Measurements from ENCODE around the gene MEIS3.
"Not testable (repeated sequence)": the region's sequence is repeated elsewhere in the genome, so short reads cannot be mapped to it uniquely, and the experiment has no call there.

MEIS3 gene

DNA sequence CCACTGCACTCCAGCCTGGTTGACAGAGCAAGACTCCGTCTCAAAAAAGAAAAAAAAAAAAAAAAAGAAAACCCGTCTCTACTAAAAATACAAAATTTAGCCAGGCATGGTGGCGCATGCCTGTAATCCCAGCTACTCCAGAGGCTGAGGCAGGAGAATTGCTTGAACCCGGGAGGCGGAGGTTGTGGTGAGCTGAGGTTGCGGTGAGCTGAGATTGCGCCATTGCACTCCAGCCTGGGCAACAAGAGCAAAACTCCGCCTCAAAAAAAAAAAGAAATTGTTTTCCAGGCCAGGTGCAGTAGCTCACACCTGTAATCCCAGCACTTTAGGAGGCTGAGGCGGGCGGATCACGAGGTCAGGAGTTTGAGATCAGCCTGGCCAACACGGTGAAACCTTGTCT is 32.7 kb downstream of the MEIS3 start:
- DNase-seq (ENCODE audit: low read depth) = not testable (repeated sequence)

DNA sequence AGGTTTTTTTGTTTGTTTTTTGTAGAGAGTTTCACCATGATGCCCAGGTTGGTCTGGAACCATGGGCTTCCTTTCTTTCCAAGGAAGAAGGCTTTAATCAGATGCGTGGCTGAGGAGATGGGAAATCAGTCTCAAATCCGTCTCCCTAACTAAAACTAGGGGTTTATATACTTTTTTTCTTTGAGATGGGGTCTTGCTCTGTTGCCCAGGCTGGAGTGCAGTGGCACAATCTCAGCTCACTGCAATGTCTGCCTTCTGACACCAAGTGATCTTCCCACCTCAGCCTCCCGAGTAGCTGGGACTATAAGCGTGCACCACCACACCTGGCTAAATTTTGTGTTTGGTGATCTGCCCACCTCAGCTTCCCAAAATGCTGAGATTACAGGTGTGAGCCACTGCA is 34.8 kb downstream of the MEIS3 start:
- DNase-seq (ENCODE audit: low read depth) = not testable (repeated sequence)

DNA sequence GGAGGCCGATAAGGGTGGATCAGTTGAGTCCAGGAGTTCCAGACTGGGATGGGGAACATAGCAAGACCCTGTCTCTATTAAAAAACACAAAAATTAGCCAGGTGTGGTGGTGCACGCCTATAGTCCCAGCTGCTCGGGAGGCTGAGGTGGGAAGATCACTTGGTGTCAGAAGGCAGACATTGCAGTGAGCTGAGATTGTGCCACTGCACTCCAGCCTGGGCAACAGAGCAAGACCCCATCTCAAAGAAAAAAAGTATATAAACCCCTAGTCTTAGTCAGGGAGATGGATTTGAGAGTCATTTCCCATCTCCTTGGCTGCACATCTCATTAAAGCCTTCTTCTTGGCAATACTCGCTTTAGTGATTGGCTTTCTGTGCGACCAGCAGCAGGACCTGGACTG is 35.4 kb downstream of the MEIS3 start:
- DNase-seq (ENCODE audit: low read depth) = not testable (repeated sequence)

DNA sequence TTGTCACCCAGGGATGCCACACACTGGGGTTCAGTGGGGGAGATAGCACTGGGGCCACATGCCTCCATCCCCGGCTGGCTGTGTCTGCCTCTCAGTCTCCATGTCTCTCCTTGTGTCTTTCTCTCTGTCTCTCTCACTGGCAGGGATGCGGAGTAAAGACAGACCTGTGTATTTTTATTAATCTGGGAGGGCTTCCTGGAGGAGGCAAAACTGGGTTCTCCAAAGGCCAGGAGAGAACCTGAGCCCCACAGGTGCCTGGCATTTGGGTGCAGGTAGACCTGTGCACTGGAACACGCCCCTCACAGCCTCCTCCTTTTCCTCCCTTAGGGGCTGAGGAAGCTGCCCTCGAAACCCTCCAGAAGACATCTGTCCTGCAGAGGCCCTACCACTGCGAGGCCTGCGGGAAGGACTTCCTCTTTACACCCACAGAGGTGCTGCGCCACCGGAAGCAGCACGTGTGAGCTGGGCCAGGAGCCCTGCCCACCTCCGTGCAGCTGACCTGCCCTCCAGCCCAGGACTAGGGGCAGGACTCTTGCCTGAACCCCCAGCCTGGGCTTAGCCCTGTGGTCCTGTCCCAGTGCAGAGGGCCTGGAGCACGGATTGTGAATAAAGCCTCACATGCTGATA is 37.6 kb downstream of the MEIS3 start:
- no peak for DNase-seq (ENCODE audit: low read depth)

DNA sequence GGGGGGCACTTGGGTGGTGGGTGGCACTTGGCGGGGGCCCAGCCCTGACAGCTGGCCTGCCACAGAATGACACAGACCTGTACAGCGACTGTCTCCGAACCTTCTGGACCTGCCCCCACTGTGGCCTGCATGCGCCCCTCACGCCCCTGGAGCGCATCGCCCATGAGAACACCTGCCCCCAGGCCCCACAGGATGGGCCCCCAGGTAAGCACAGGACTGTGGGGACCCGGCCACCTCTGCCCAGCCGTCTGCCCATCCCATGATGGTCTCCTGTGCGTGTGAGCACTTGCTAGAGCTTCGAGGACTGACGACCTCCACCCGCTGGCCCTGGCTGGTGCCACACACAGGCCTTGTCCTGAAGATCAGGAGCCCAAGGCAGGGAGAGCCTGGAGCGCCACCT is 38.2 kb downstream of the MEIS3 start:
- DNase-seq (ENCODE audit: low read depth) = no peak

DNA sequence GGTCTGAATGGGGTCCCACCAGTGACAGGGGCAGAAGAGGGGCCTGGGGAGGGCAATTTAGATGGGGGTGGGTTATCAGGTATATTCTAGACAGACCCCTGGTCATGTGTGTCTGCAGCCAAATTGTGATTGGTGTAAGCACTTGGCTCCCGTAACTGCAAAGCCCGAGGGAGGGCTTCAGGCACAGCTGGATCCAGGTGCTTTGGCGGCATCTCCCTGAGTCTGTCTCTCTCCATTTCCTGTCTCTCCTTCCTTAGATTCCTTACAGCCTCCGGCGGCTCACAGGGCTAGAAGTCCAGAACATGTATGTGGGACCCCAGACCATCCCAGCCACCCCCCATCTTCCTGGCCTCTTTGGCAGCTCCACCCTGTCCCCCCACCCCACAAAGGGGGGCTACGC is 38.8 kb downstream of the MEIS3 start:
- DNase-seq (ENCODE audit: low read depth) = no peak

DNA sequence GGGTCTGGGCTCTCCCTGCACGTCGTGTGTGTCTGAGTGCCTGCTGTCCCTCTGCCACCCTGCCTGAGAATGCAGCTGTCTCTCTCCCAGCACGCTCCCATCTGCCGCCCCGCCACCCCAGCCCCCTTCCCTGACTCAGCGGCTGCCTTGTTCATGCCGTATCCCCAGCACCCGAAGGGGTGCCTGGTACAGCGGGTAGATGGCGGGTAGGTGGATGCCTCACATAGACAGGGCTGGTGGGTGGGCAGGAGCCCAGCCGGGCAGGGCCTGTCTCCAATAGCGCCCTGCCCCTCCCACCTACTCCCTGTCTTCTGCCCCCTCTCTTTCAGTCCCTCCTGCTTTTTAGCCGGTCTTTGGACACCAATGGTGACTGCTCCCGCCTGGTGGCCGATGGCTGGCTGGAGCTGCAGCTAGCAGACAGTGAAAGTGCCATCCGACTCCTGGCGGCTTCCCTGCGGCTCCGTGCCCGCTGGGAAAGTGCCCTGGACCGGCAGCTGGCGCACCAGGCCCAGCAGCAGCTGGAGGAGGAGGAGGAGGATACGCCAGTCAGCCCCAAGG is 39.9 kb downstream of the MEIS3 start:
- DNase-seq (ENCODE audit: low read depth) = no peak

DNA sequence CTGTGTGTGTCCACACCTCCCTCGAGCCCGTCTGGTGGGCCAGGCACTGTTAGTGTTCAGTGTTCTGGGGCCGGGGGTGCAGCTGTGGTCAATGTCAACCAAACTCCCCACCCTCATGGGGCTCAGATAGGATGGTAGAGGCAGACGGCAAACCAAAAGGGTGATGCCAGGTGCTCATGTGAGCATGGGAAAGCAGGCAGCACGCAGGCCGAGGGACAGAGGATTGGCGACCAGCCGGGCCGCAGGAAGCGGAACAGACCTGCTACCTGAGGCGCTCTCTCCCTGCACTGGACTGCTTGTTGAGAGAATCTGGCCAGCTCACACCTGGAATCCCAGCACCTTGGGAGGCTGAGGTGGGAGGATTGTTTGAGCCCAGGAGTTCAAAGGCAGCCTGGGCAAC is 41.1 kb downstream of the MEIS3 start:
- DNase-seq (ENCODE audit: low read depth) = no peak

DNA sequence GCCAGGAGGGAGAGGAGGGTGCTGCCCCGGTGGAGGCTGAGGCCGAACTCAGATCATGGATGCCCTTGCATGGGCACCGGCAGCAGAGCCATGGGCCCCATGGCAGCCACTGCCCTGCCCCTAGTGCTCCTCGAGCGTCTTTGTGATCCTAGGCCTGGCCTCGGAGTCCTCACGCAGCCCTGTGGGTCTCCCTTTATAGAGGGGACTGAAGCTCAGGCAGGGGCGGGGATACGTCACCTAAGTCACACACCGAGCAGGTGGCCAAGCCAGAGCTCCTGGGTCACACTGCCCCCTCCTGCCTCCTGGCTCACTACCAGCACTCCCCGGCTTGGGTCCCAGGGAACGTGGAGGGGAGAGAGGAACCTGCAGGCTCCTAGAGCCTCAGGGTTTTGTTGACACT is 41.5 kb downstream of the MEIS3 start:
- DNase-seq (ENCODE audit: low read depth) = no peak

DNA sequence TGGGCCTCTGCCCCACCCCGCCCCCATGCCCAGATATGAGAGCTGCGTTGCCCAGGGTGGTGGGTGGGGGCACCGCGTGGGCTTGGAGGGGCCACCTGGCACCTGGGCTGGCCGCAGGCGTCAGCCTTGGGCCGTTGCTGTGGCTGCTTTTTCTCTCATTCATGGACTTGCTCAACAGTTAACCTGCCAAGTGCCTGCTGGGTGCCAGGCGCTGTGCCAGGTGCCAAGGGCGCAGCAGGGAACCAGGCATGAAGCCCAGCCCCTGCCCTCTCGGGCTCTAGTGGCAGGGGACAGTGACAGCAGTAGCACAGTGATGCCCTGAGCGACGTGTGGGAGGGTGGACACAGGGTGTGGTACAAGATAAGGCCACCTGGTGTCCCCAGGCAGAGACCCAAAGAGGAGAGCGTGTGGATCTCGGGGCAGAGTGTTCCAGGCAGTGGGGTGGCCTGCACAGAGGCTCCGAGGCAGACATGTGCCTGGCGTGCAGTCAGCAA is 42.1 kb downstream of the MEIS3 start:
- no peak for DNase-seq (ENCODE audit: low read depth)

DNA sequence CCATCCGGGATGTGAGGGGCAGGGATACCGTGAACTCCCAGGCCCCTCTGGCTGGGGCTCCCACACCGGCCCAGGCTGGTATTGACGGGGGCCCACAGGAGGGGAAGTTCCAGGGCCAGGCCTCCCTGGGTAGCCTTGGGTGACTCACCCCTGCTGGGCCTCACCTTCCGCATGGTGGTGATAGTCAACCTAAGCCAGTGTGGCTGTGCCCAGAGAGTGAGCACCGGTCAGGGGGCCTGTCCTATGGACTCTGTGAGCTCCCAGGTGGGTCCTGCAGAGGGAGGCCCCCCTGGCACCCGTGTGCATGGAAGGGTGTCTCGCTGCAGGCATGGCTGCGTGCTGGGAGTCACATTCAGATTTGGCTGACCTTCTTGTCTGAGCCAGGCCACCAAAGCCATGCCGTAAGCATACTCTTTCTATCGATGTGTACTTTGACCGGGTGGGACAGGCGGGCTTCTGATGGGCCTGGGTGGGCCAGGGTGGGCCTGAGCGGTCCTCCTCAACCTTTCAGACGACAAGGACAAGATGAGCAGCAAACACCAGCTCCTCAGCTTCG is 42.7 kb downstream of the MEIS3 start:
- DNase-seq (ENCODE audit: low read depth) = no peak

DNA sequence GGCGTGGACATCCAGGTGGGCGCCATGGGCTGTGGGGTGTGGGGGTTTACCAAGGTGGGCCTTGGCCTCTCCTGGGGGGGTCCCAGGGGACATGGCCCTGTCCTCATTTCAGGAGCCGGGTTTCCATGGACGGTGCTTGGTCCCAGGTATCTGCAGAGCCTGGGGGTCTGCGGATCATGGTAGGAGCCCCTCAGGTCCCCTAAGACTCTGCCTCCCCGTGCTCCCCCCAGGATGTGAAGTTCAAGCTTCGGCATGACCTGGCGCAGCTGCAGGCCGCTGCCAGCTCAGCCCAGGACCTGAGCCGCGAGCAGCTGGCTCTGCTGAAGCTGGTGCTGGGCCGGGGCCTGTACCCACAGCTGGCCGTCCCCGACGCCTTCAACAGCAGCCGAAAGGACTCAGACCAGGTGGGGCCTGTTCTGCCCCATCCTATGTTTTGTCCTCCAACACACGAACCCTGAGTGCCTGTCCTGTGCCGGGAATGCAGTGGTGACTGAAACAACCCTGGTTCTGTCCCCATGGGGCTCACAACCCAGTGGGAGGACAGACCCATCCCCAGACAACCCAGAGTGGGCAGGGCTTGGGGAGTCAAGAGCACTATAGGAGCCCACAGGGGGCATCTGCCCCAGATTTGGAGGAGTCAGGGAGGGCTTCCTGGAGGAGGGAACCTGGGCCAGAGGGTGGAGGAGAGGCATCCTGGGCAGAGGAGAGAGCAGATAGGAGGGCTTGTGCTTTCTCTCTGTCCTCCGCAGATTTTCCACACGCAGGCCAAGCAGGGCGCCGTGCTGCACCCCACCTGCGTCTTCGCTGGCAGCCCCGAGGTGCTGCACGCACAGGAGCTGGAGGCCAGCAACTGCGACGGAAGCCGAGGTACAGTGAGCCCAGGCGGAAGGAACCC is 43.4 kb downstream of the MEIS3 start:
- no peak for DNase-seq (ENCODE audit: low read depth)

DNA sequence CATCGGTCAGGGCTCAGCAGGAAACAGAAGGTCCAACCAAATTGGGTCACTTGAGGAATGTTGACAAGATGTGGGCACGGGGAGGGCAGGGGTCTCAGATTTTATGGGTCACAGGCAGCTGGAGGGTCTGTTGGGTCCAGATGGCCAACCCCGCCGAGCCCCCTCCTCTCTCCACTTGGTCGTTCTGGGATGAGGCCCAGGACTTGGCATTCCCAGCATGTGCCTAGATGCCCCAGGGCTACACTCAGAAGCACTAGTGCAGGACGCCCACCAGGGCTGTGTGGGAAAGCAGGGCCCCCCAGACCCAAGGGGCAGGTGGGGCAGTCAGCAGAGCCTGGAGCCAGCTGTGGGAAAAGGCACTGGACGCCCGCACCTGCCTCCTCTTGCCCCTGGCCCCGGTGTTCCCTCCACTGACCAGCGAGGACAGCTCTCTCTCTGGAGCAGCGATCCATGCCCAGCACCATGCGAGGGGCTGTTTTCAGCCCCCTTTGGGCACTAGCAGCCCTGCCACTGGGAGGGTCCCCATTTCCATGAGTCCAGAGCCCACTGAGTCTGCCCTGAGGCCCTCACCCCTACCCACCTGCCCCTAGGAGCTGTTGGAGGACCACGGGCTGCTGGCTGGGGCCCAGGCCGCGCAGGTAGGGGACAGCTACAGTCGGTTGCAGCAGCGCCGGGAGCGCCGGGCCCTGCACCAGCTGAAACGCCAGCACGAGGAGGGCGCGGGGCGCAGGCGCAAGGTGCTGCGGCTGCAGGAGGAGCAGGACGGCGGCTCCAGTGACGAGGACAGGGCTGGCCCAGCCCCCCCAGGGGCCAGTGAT is 44.2 kb downstream of the MEIS3 start:
- DNase-seq (ENCODE audit: low read depth) = no peak

DNA sequence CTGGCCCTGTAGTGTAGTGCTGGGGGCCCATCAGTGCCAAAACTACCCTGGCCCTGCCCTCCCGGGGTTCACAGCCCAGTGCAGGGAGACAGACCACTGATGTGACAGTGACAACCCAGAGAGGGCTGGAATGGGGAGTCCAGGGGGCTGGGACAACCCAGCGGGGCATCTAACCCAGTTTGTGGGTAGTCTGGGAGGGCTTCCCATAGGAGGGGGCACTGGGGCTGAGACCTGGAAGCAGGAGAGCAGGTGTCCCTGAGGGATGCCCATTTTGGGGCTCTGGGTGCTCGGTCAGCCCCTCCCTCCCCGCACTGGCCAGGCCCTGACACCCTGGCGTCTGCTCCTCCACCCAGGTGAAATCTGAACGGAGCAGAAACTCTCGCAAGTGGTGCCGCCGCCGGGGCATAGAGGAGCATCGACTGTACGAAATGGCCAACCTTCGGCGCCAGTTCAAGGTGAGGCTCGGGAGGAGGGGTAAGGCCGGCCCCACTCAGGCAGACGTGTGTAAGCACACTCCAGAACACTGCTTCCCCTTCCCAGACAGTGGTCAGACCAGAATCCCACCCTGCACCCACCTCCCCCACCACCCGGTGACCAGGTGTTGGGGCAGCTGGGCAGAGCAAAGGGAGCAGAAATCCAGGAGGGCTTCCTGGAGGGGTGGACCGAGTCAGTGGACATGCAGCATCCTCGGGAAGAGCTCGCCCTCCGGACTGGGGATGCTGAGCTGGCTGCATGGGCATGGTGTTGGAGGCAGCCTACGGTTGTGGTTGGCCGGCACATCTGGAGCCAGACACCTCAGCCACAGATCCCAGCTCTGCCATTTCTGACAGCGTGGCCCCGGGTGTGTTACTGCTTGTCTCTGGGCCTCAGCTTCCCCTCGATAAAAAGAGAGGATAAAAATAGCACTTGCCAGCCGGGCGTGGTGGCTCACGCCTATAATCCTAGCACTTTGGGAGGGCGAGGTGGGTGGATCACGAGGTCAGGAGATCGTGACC is 45.8 kb downstream of the MEIS3 start:
- no peak for DNase-seq (ENCODE audit: low read depth)

DNA sequence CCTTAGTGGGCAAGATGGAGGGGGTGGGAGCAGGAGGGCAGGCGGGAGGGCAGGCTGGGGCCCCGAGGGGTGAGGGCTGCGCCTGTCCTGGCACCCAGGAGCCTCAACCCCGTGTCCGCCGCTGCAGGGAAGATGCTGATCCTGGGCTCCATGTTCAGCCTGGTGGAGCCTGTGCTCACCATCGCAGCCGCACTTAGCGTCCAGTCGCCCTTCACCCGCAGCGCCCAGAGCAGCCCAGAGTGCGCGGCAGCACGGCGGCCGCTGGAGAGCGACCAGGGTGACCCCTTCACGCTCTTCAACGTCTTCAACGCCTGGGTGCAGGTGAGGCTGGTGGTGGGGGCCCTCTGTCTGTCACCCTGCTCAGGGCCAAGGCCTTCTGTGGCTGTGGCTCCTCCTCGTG is 46.7 kb downstream of the MEIS3 start:
- no peak for DNase-seq (ENCODE audit: low read depth)

DNA sequence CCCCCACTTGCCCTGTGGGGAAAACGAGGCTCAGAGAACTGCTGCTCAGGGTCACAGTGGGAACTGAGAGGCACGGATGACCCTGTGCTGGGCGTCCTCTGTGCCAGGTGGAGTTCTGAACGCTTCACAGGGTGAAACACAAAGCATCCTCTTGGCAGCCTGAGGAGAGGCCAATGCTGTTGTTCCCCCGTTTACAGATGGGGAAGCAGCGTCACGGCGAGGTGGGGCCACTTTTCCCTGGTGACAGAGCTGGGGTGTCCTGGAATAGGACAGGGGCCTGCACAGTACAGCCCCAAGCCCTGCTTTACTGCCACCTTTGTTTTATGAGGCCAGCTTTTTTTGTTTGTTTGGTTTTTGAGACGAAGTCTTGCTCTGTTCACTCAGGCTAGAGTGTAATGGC is 48.1 kb downstream of the MEIS3 start:
- DNase-seq (ENCODE audit: low read depth) = no peak

DNA sequence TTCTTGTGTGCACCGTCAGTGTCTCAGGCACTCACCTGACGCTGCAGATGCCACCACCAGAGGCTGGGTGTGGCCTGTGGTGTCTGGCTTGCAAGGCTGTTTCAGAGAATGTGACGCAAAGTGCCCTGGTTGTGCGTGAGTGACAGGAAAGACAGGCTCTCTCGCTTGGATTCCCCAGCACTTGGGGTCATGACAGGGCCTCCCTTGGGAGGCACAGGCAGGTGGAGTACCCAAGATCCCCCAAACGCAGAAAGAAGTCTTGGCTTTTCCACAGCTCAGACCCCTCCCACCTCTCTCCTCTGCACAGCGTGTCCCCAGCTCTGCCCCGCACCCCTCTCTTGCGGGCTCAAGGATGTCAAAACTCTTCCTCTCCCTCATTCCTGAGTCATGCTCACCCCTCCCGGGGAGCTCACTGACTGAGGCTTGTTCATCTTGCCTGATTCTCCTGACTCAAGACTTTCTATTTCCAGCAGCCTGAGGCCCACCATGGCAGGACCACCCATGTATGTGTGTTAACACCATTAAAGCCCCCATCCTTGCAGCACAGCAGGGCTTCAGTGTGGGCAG is 49.2 kb downstream of the MEIS3 start:
- no peak for DNase-seq (ENCODE audit: low read depth)

DNA sequence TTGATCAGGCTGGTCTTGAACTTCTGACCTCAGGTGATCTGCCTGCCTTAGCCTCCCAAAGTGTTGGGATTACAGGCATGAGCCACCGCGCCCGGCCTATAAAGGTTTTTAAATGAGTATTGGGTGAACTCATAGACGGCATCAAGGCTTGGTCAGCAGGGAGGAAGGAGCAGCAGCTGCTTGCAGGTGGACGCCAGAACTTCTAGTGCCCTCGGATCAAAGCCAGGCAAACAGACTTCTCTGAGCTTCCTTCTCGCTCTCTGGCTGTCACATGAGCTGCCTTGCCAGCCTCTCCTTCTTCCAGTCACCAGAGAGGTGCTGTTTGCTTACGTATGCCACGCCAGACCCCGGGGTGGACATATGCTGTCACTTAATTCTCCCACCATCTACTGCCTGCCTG is 53.9 kb downstream of the MEIS3 start:
- DNase-seq (ENCODE audit: low read depth) = not testable (repeated sequence)

DNA sequence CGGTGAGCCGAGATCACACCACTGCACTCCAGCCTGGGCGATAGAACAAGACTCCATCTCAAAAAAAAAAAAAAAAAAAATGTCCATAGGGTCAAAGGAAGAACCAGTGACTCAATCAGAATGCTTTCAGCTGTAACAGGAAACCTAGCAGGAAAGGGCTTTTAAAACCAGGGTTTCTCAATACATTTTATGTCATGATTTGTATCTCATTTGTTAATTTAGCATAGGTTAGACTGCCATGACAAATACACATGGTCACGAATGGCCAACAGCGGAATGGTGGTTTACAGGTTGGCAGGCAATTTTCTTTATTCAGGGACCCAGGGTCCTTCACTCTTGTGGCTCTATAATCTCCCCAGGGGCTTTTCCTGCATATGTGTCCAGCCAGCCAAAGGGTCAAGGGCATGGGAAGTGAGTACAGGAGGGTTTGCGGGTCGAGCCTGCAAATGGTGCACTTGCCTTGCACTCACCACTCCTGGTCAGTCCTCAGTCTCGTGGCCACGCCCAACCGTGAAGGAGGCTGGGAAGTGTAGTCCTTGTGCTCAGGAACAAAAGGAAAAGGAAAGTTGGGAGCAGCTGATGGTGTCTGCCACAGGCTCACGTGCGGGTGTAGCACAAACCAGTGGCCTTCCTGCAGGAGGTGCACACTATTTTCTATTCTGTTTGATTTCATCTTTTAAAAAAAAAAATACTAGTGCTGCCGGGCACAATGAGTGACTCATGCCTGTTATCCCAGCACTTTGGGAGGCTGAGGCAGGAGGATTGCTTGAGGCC is 55.4 kb downstream of the MEIS3 start:
- no peak for DNase-seq (ENCODE audit: low read depth)

DNA sequence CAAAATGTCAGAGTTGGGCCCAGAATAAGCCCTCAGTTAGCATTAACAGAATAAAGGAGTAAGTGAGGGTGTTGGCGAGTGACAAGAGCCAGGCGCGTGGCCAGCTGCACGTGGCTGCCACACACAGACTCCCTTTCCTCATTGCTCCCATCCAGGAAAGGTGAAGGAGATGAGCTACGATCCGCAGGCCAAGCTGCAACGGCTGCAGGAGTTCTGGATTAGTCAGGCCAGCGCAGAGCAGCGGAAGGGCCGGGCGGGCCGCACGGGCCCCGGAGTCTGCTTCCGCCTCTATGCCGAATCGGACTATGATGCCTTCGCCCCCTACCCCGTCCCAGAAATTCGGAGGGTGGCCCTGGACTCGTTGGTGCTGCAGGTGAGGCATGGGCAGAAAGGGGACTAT is 57.0 kb downstream of the MEIS3 start:
- DNase-seq (ENCODE audit: low read depth) = no peak
